ENCODE results near the gene CD55. TPM values are rescaled to one million over a fixed set of nuclear protein-coding genes. Genes with fewer than 3 reads are reported as not detected.

The CD55 gene
- total RNA-seq, 3 donors from 2014 or later (not counting 1 experiment from before 2014, with no cell fraction given): 80.7 to 138 (median 113) TPM

- no peak for ATAC-seq
Observed at GRCh38 chr1:207277241-207277640, 44.2 kb upstream of the CD55 start.

GRCh38 chr1:207279652-207280051 is 41.8 kb upstream of the CD55 start:
- no peak for ATAC-seq
- Histone ChIP-seq H3K4me3 (ENCODE audit: low read length) (no peak overlapping the region), H3K27ac (ENCODE audit: low read length) (no peak overlapping the region), H3K27me3 (ENCODE audit: control insufficient read depth, insufficient read depth, low read length) (no peaks in the 10 kb centered on the region), H3K36me3 (ENCODE audit: control insufficient read depth, insufficient read depth, low read length) (no peaks in the 10 kb centered on the region), H3K4me1 (ENCODE audit: control insufficient read depth, insufficient read depth, low read length) (peaks cover 3% of the 10 kb centered on the region), H3K9me3 (ENCODE audit: control insufficient read depth, insufficient read depth, low read length) (no peaks in the 10 kb centered on the region)
- H3K27ac Mint-ChIP-seq: no peak overlapping the region
- peaks cover 7% of the 10 kb centered on the region in 2 donors for H3K4me1 Mint-ChIP-seq
- H3K4me3 Mint-ChIP-seq: no peak overlapping the region
- no peaks in the 10 kb centered on the region for H3K36me3 Mint-ChIP-seq
- 93% methylated on average over 2 of the region's 2 CpGs for WGBS (ENCODE audit: insufficient coverage)
- no peaks in the 10 kb centered on the region for H3K9me3 Mint-ChIP-seq
- peaks cover 23 to 30% of the 10 kb centered on the region in 2 donors for H3K27me3 Mint-ChIP-seq (ENCODE audit: low read depth in 2 of 2)
- DNase-seq: no peak
- no peak for TF ChIP-seq CTCF (IDR thresholded peaks at IDR 0.05)
- intact Hi-C loops (cut with micrococcal nuclease): no loop called here

More at GRCh38 chr1:207277241-207277640, 44.2 kb upstream of the CD55 start:
- no peak overlapping the region for H3K27ac ChIP-seq (ENCODE audit: low read length)
- H3K27me3 ChIP-seq (ENCODE audit: control insufficient read depth, insufficient read depth, low read length): no peaks in the 10 kb centered on the region
- H3K4me3 ChIP-seq (ENCODE audit: low read length): no peak overlapping the region
- peaks cover 26 to 45% of the 10 kb centered on the region in 2 donors for H3K27me3 Mint-ChIP-seq (ENCODE audit: low read depth in 2 of 2)
- H3K4me1 ChIP-seq (ENCODE audit: control insufficient read depth, insufficient read depth, low read length): no peaks in the 10 kb centered on the region
- no peak overlapping the region for H3K4me3 Mint-ChIP-seq
- no peaks in the 10 kb centered on the region for H3K36me3 ChIP-seq (ENCODE audit: control insufficient read depth, insufficient read depth, low read length)
- intact Hi-C loops (cut with micrococcal nuclease): no loop called here
- peaks cover 4% of the 10 kb centered on the region for H3K36me3 Mint-ChIP-seq
- H3K4me1 Mint-ChIP-seq: no peaks in the 10 kb centered on the region
- DNase-seq: no peak
- no CpG with 5 or more reads among the region's 1 CpG for WGBS (ENCODE audit: insufficient coverage)
- no peaks in the 10 kb centered on the region for H3K9me3 ChIP-seq (ENCODE audit: control insufficient read depth, insufficient read depth, low read length)
- peaks cover 0 to 5% of the 10 kb centered on the region in 2 donors for H3K9me3 Mint-ChIP-seq
- no peak overlapping the region for H3K27ac Mint-ChIP-seq
- TF ChIP-seq CTCF (IDR thresholded peaks at IDR 0.05): no peak

- Histone ChIP-seq H3K27ac (ENCODE audit: low read length) (no peak overlapping the region), H3K27me3 (ENCODE audit: control insufficient read depth, insufficient read depth, low read length) (no peaks in the 10 kb centered on the region), H3K4me3 (ENCODE audit: low read length) (no peak overlapping the region), H3K9me3 (ENCODE audit: control insufficient read depth, insufficient read depth, low read length) (no peaks in the 10 kb centered on the region), H3K4me1 (ENCODE audit: control insufficient read depth, insufficient read depth, low read length) (peaks cover 3% of the 10 kb centered on the region), H3K36me3 (ENCODE audit: control insufficient read depth, insufficient read depth, low read length) (no peaks in the 10 kb centered on the region)
- 94% methylated on average over 3 of the region's 3 CpGs for WGBS (ENCODE audit: insufficient coverage)
- Mint-ChIP-seq H3K4me3 (no peak overlapping the region), H3K4me1 (peaks cover 7% of the 10 kb centered on the region in 2 donors), H3K27me3 (ENCODE audit: low read depth in 2 of 2) (peaks cover 16 to 20% of the 10 kb centered on the region in 2 donors), H3K9me3 (no peaks in the 10 kb centered on the region), H3K36me3 (no peaks in the 10 kb centered on the region), H3K27ac (no peak overlapping the region)
- no peak for TF ChIP-seq CTCF (IDR thresholded peaks at IDR 0.05)
- intact Hi-C loops (cut with micrococcal nuclease): no loop called here
- DNase-seq (no peak), ATAC-seq (no peak)
Observed at GRCh38 chr1:207280706-207281105, 40.8 kb upstream of the CD55 start.

- Mint-ChIP-seq H3K4me3 (no peak overlapping the region), H3K27me3 (ENCODE audit: low read depth in 2 of 2) (peaks cover 7 to 15% of the 10 kb centered on the region in 2 donors)
Observed at GRCh38 chr1:207282058-207282457, 39.4 kb upstream of the CD55 start.

More at GRCh38 chr1:207282058-207282457, 39.4 kb upstream of the CD55 start:
- peaks cover 7% of the 10 kb centered on the region in 2 donors for H3K4me1 Mint-ChIP-seq
- H3K9me3 ChIP-seq (ENCODE audit: control insufficient read depth, insufficient read depth, low read length): no peaks in the 10 kb centered on the region
- H3K36me3 ChIP-seq (ENCODE audit: control insufficient read depth, insufficient read depth, low read length): no peaks in the 10 kb centered on the region
- no peak overlapping the region for H3K27ac ChIP-seq (ENCODE audit: low read length)
- peaks cover 3% of the 10 kb centered on the region for H3K4me1 ChIP-seq (ENCODE audit: control insufficient read depth, insufficient read depth, low read length)
- no peak for ATAC-seq
- no peaks in the 10 kb centered on the region for H3K9me3 Mint-ChIP-seq
- H3K27ac Mint-ChIP-seq: peak overlapping the region in 1 of 2 donors; percentile 5
- H3K4me3 ChIP-seq (ENCODE audit: low read length): no peak overlapping the region
- intact Hi-C loops (cut with micrococcal nuclease): no loop called here
- TF ChIP-seq CTCF (IDR thresholded peaks at IDR 0.05): no peak
- H3K36me3 Mint-ChIP-seq: no peaks in the 10 kb centered on the region
- no peak for DNase-seq
- no peaks in the 10 kb centered on the region for H3K27me3 ChIP-seq (ENCODE audit: control insufficient read depth, insufficient read depth, low read length)
- WGBS (ENCODE audit: insufficient coverage): 67% methylated on average over 1 of the region's 2 CpGs
